Loucy (cell line): ENCODE results near the gene ZNF592.

Experiments
- EZH2phosphoT487 ChIP-seq: fragments of 200-600 bp; IDR thresholded peaks from 2 replicates; pipeline ENCODE4 v1.6.1; 2018; ENCODE audit warnings: antibody characterized with exemption, mild to moderate bottlenecking, moderate library complexity, borderline replicate concordance
- TF ChIP-seq, protein P1 (sequence below): fragments of 200-600 bp; sonication (generic); conservative IDR thresholded peaks from 2 replicates; pipeline ENCODE4 v1.5.1; 2014; ENCODE audit warnings: mild to moderate bottlenecking, antibody characterized with exemption, low read length

DNA sequence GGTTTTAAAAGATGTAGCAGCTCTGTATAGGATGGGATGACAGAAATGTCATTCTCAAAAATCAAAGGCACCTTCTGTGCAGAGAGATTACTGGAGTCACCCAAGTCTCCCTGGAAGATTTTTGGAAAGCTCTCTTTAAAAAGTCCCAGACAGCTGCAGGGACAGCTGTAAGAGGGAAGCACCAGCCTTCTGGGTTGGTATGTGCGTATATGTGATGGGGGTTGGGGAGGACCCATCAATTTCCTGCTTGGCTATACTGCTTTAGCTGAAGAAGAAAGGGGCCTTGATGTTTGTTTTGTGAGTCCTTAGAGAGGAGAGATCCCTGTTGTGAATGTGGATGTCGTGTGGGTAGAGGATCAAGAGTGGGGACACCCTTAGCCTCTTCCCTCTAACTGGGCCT, 27.0 kb upstream of the ZNF592 start:
- TF ChIP-seq, protein P1, sequence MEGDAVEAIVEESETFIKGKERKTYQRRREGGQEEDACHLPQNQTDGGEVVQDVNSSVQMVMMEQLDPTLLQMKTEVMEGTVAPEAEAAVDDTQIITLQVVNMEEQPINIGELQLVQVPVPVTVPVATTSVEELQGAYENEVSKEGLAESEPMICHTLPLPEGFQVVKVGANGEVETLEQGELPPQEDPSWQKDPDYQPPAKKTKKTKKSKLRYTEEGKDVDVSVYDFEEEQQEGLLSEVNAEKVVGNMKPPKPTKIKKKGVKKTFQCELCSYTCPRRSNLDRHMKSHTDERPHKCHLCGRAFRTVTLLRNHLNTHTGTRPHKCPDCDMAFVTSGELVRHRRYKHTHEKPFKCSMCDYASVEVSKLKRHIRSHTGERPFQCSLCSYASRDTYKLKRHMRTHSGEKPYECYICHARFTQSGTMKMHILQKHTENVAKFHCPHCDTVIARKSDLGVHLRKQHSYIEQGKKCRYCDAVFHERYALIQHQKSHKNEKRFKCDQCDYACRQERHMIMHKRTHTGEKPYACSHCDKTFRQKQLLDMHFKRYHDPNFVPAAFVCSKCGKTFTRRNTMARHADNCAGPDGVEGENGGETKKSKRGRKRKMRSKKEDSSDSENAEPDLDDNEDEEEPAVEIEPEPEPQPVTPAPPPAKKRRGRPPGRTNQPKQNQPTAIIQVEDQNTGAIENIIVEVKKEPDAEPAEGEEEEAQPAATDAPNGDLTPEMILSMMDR = no peak
- TF ChIP-seq EZH2phosphoT487 = no peak
